Measurements from ENCODE around the gene DVL3.

GRCh38 chr3:184149123-184149522 is 6.1 kb upstream of the DVL3 start:
- TF ChIP-seq REST (IDR thresholded peaks at IDR 0.05; ENCODE audit: borderline replicate concordance): no peak
- no peak for TF ChIP-seq CTCF (IDR thresholded peaks at IDR 0.05; ENCODE audit: poor library complexity, severe bottlenecking)
- TF ChIP-seq EZH2 (IDR thresholded peaks at IDR 0.05; ENCODE audit: borderline replicate concordance, insufficient read depth, low read length, poor library complexity, severe bottlenecking): no peak

All from neural cell (in vitro differentiated cells).